HPDE6-E6E7 (cell line): Measurements from ENCODE around the gene PMIS2.

ENCODE experiments used
- DNase-seq: peaks from one replicate; pipeline ENCODE4 v3.0.0; 2011; ENCODE audit warnings: missing footprints; ENCODE audit errors: extremely low spot score

The PMIS2 gene

GRCh38 chr19:35556846-35557538, 29.0 kb upstream of the PMIS2 start:
- no peak for DNase-seq

GRCh38 chr19:35557539-35558399, 28.2 kb upstream of the PMIS2 start:
- DNase-seq, result no peak

GRCh38 chr19:35558400-35559280, 27.3 kb upstream of the PMIS2 start:
- no peak for DNase-seq

- DNase-seq, result no peak
Observed at GRCh38 chr19:35559281-35559659, 26.7 kb upstream of the PMIS2 start.

GRCh38 chr19:35559781-35560180, 26.2 kb upstream of the PMIS2 start:
- no peak for DNase-seq

- no peak for DNase-seq
Observed at GRCh38 chr19:35560271-35560670, 25.7 kb upstream of the PMIS2 start.

GRCh38 chr19:35560677-35561076, 25.3 kb upstream of the PMIS2 start:
- DNase-seq, result no peak

GRCh38 chr19:35561436-35561835, 24.5 kb upstream of the PMIS2 start:
- DNase-seq, result no peak

GRCh38 chr19:35562336-35562735, 23.6 kb upstream of the PMIS2 start:
- DNase-seq, result no peak

GRCh38 chr19:35562776-35563175, 23.2 kb upstream of the PMIS2 start:
- no peak for DNase-seq

GRCh38 chr19:35563207-35563829, 22.7 kb upstream of the PMIS2 start, which contains the start of gene ATP4A:
Gene ATP4A (minus strand): TSS chr19:35563658. CDS start chr19:35563629, 29 bp downstream.
- DNase-seq, result no peak

GRCh38 chr19:35565016-35565856, 20.7 kb upstream of the PMIS2 start:
- DNase-seq, result no peak

- no peak for DNase-seq
Observed at GRCh38 chr19:35566738-35567137, 19.2 kb upstream of the PMIS2 start.

- no peak for DNase-seq
Observed at GRCh38 chr19:35569281-35569781, 16.6 kb upstream of the PMIS2 start.

GRCh38 chr19:35571406-35571965, 14.5 kb upstream of the PMIS2 start:
- no peak for DNase-seq

- no peak for DNase-seq
Observed at GRCh38 chr19:35577918-35578317, 8.1 kb upstream of the PMIS2 start.

- DNase-seq, result no peak
Observed at GRCh38 chr19:35578707-35579106, 7.3 kb upstream of the PMIS2 start.

- no peak for DNase-seq
Observed at GRCh38 chr19:35582760-35583159, 3.2 kb upstream of the PMIS2 start.

GRCh38 chr19:35587321-35587720, 1.3 kb downstream of the PMIS2 start:
- no peak for DNase-seq

GRCh38 chr19:35590875-35591274, 4.9 kb downstream of the PMIS2 start:
- no peak for DNase-seq
